HEK293 (cell line): ENCODE results near the gene PCSK5.

Experiments
- CTCF ChIA-PET: fragments of 350-600 bp; formaldehyde crosslinking; extraction: SDS; loops from one replicate; lab custom pipeline; 2021; ENCODE audit warnings: antibody characterized with exemption; lab: Yijun Ruan, JAX
- POLR2A ChIA-PET: fragments of 300-600 bp; formaldehyde crosslinking; extraction: SDS; loops from one replicate; lab custom pipeline; 2020; ENCODE audit warnings: antibody characterized with exemption, inconsistent platforms; lab: Yijun Ruan, JAX
- H3K27ac ChIP-seq: fragments of 200-500 bp; sonication (Bioruptor generic); 2 replicates; pipeline ENCODE4 v1.5.1; 2014; ENCODE audit warnings: low read depth, low read length, control low read depth, inconsistent platforms; ENCODE audit errors: extremely low read depth
- H3K36me3 ChIP-seq, 2 experiments: fragments of 200-500 bp in 1 of 2; sonication (Bioruptor generic) in 1 of 2; 1 replicate in 1 of 2; 2 replicates in 1 of 2; pipeline ENCODE4 v1.5.1; 2014 to 2017; ENCODE audit warnings: inconsistent platforms in 2 of 2, low read length in 2 of 2; ENCODE audit not compliant: control insufficient read depth in 2 of 2, insufficient read depth in 1 of 2
- H3K4me1 ChIP-seq: fragments of 200-500 bp; sonication (Bioruptor generic); 2 replicates; pipeline ENCODE4 v1.5.1; 2014; ENCODE audit warnings: mild to moderate bottlenecking, low read length, inconsistent platforms; ENCODE audit not compliant: control insufficient read depth, insufficient read depth
- H3K4me3 ChIP-seq: 2 replicates; pipeline ENCODE4 v1.5.1; 2011; ENCODE audit warnings: low read depth, mild to moderate bottlenecking, control low read depth, low read length, moderate library complexity
- H3K9me3 ChIP-seq: fragments of 200-500 bp; sonication (Bioruptor generic); 2 replicates; pipeline ENCODE4 v1.5.1; 2014; ENCODE audit warnings: low read depth, low read length, inconsistent platforms; ENCODE audit not compliant: control insufficient read depth, insufficient read depth
- EGR2 ChIP-seq: fragments of 450-650 bp; formaldehyde crosslinking; IDR thresholded peaks from 2 replicates; pipeline ENCODE4 v1.5.1; 2016; ENCODE audit warnings: low read depth, missing biosample characterization, missing genetic modification characterization
- HOXA7 ChIP-seq: sonication (generic); formaldehyde crosslinking; IDR thresholded peaks from 2 replicates; pipeline ENCODE4 v1.8.1; 2022; ENCODE audit warnings: missing genetic modification reagents, borderline replicate concordance
- KLF17 ChIP-seq: fragments of 450-650 bp; formaldehyde crosslinking; IDR thresholded peaks from 2 replicates; pipeline ENCODE4 v1.5.1; 2016; ENCODE audit warnings: missing biosample characterization, missing genetic modification characterization
- KLF8 ChIP-seq: fragments of 450-650 bp; formaldehyde crosslinking; IDR thresholded peaks from 2 replicates; pipeline ENCODE4 v1.5.1; 2016; ENCODE audit warnings: missing biosample characterization, missing genetic modification characterization
- MYNN ChIP-seq: fragments of 450-650 bp; formaldehyde crosslinking; IDR thresholded peaks from 2 replicates; pipeline ENCODE4 v1.5.1; 2016; ENCODE audit warnings: missing biosample characterization, missing genetic modification characterization, borderline replicate concordance
- PRDM4 ChIP-seq: fragments of 450-650 bp; formaldehyde crosslinking; IDR thresholded peaks from 2 replicates; pipeline ENCODE4 v1.5.1; 2017; ENCODE audit warnings: missing biosample characterization, missing genetic modification characterization
- PRDM6 ChIP-seq: fragments of 450-650 bp; formaldehyde crosslinking; IDR thresholded peaks from 2 replicates; pipeline ENCODE4 v1.5.1; 2017; ENCODE audit warnings: missing biosample characterization, missing genetic modification characterization
- SP3 ChIP-seq: fragments of 450-650 bp; formaldehyde crosslinking; IDR thresholded peaks from 2 replicates; pipeline ENCODE4 v1.5.1; 2016; ENCODE audit warnings: missing biosample characterization, missing genetic modification characterization
- TCF7L2 ChIP-seq: IDR thresholded peaks from 2 replicates; pipeline ENCODE4 v1.6.1; 2011; ENCODE audit warnings: low read depth, mild to moderate bottlenecking, inconsistent platforms, low read length, moderate library complexity, borderline replicate concordance
- ZBTB6 ChIP-seq: fragments of 450-650 bp; formaldehyde crosslinking; IDR thresholded peaks from 2 replicates; pipeline ENCODE4 v1.5.1; 2017; ENCODE audit warnings: missing biosample characterization, missing genetic modification characterization
- ZNF132 ChIP-seq: fragments of 450-650 bp; formaldehyde crosslinking; IDR thresholded peaks from 2 replicates; pipeline ENCODE4 v1.5.1; 2017; ENCODE audit warnings: missing biosample characterization, missing genetic modification characterization, borderline replicate concordance
- ZNF146 ChIP-seq: fragments of 450-650 bp; formaldehyde crosslinking; IDR thresholded peaks from 2 replicates; pipeline ENCODE4 v1.5.1; 2016; ENCODE audit warnings: missing biosample characterization, missing genetic modification characterization
- ZNF302 ChIP-seq: fragments of 450-650 bp; formaldehyde crosslinking; IDR thresholded peaks from 2 replicates; pipeline ENCODE4 v1.5.1; 2016; ENCODE audit warnings: missing biosample characterization, missing genetic modification characterization, low read depth
- ZNF311 ChIP-seq: fragments of 450-650 bp; formaldehyde crosslinking; IDR thresholded peaks from 2 replicates; pipeline ENCODE4 v1.5.1; 2017; ENCODE audit warnings: missing biosample characterization, missing genetic modification characterization, borderline replicate concordance
- ZNF324 ChIP-seq: fragments of 450-650 bp; formaldehyde crosslinking; IDR thresholded peaks from 2 replicates; pipeline ENCODE4 v1.5.1; 2016; ENCODE audit warnings: missing biosample characterization, missing genetic modification characterization
- ZNF514 ChIP-seq: fragments of 450-650 bp; formaldehyde crosslinking; IDR thresholded peaks from 2 replicates; pipeline ENCODE4 v1.5.1; 2016; ENCODE audit warnings: missing biosample characterization, missing genetic modification characterization
- ZNF555 ChIP-seq: fragments of 450-650 bp; formaldehyde crosslinking; conservative IDR thresholded peaks from 2 replicates; pipeline ENCODE4 v1.5.1; 2017; ENCODE audit warnings: missing biosample characterization, mild to moderate bottlenecking, missing genetic modification characterization, inconsistent platforms
- ZNF610 ChIP-seq: fragments of 450-650 bp; formaldehyde crosslinking; IDR thresholded peaks from 2 replicates; pipeline ENCODE4 v1.5.1; 2016; ENCODE audit warnings: missing biosample characterization, missing genetic modification characterization, borderline replicate concordance
- ZNF624 ChIP-seq: fragments of 450-650 bp; formaldehyde crosslinking; IDR thresholded peaks from 2 replicates; pipeline ENCODE4 v1.5.1; 2017; ENCODE audit warnings: missing biosample characterization, missing genetic modification characterization
- ZNF639 ChIP-seq: fragments of 450-650 bp; formaldehyde crosslinking; IDR thresholded peaks from 2 replicates; pipeline ENCODE4 v1.5.1; 2016; ENCODE audit warnings: missing biosample characterization, missing genetic modification characterization
- ZNF660 ChIP-seq: fragments of 450-650 bp; IDR thresholded peaks from 2 replicates; pipeline ENCODE4 v1.5.1; 2018; ENCODE audit warnings: missing biosample characterization, mild to moderate bottlenecking, missing genetic modification characterization
- ZNF664 ChIP-seq: fragments of 450-650 bp; formaldehyde crosslinking; IDR thresholded peaks from 2 replicates; pipeline ENCODE4 v1.5.1; 2016; ENCODE audit warnings: missing biosample characterization, missing genetic modification characterization
- ZNF670 ChIP-seq: fragments of 450-650 bp; formaldehyde crosslinking; IDR thresholded peaks from 2 replicates; pipeline ENCODE4 v1.5.1; 2016; ENCODE audit warnings: missing biosample characterization, missing genetic modification characterization, low read depth
- ZNF843 ChIP-seq: fragments of 450-650 bp; formaldehyde crosslinking; IDR thresholded peaks from 2 replicates; pipeline ENCODE4 v1.5.1; 2016; ENCODE audit warnings: missing biosample characterization, missing genetic modification characterization

The PCSK5 gene

GRCh38 chr9:76137931-76138330 lies 247.5 kb downstream of the PCSK5 start (continued):
- TF ChIP-seq ZNF670 (tag by site-specific recombination) (no peak), ZNF146 (tag by site-specific recombination) (no peak), ZNF302 (tag by site-specific recombination) (no peak), SP3 (tag by site-specific recombination) (no peak), ZNF132 (tag by site-specific recombination) (no peak), EGR2 (tag by site-specific recombination) (no peak), TCF7L2 (no peak), ZNF624 (tag by site-specific recombination) (no peak), KLF17 (tag by site-specific recombination) (no peak), PRDM4 (tag by site-specific recombination) (no peak), ZNF610 (tag by site-specific recombination) (no peak)

- Histone ChIP-seq H3K4me3 (no peak overlapping the region), H3K9me3 (no peaks in the 10 kb centered on the region), H3K36me3 (no peaks in the 10 kb centered on the region), H3K4me1 (0 out of 2 replicates have a peak, but pooled peaks cover 2% of the 10 kb centered on the region), H3K27ac (no peak overlapping the region)
- TF ChIP-seq HOXA7 (no peak), ZNF660 (tag by site-specific recombination) (no peak), PRDM6 (tag by site-specific recombination) (peak; percentile 45; the same call in 1 of the 2 replicates)
- ChIA-PET CTCF (no interaction called here), POLR2A (no interaction called here)
Observed at GRCh38 chr9:76138360-76138759, 247.9 kb downstream of the PCSK5 start.

- CTCF ChIA-PET = no interaction called here
- H3K9me3 ChIP-seq = no peaks in the 10 kb centered on the region
Observed at GRCh38 chr9:76143834-76144233, 253.4 kb downstream of the PCSK5 start.

More at GRCh38 chr9:76143834-76144233, 253.4 kb downstream of the PCSK5 start:
- no peaks in the 10 kb centered on the region for H3K4me1 ChIP-seq
- H3K27ac ChIP-seq = no peak overlapping the region
- POLR2A ChIA-PET = no interaction called here
- TF ChIP-seq ZNF324 (tag by site-specific recombination) (no peak), ZNF639 (tag by site-specific recombination) (no peak), ZNF664 (tag by site-specific recombination) (no peak), MYNN (tag by site-specific recombination) (no peak), PRDM4 (tag by site-specific recombination) (no peak), ZNF514 (no peak), KLF8 (tag by site-specific recombination) (no peak), ZNF555 (tag by site-specific recombination) (no peak), ZNF843 (tag by site-specific recombination) (no peak), ZNF311 (tag by site-specific recombination) (no peak), ZBTB6 (tag by site-specific recombination) (no peak)
- H3K36me3 ChIP-seq = no peaks in the 10 kb centered on the region
- no peak overlapping the region for H3K4me3 ChIP-seq
